ENCODE data around the gene DEFB129.
A peak's percentile ranks its signal among the peaks of the same experiment; 100 is the strongest.

The DEFB129 gene

GRCh38 chr20:263701-264100, 36.6 kb downstream of the DEFB129 start:
- Histone ChIP-seq H3K27ac (ENCODE audit: insufficient read depth in 1 of 2, low read depth in 1 of 2, low read length in 2 of 2, poor library complexity in 1 of 2, severe bottlenecking in 2 of 2) (no peak overlapping the region), H3K9me3 (ENCODE audit: control extremely low read depth in 1 of 5, control insufficient read depth in 4 of 5, insufficient read depth in 2 of 5, low read depth in 1 of 5, low read length in 4 of 5) (no peaks in the 10 kb centered on the region), H3K27me3 (replicated peaks in 2 of 5; ENCODE audit: control insufficient read depth in 4 of 5, insufficient read depth in 5 of 5, low read length in 4 of 5) (no peaks in the 10 kb centered on the region), H3K36me3 (ENCODE audit: control insufficient read depth in 4 of 4, insufficient read depth in 4 of 4, low read length in 3 of 4) (no peaks in the 10 kb centered on the region), H3K4me1 (ENCODE audit: control extremely low read depth in 1 of 4, control insufficient read depth in 4 of 4, insufficient read depth in 4 of 4, low read length in 3 of 4) (peaks cover 0 to 12% (median 5%) of the 10 kb centered on the region in 4 experiments), H3K4me3 (ENCODE audit: control insufficient read depth in 1 of 7, extremely low read depth in 1 of 7, insufficient read depth in 4 of 7, low read depth in 2 of 7, low read length in 6 of 7) (no peak overlapping the region)
- ChIA-PET CTCF (interaction anchor here (0.9 to 5.9 kb wide), 5 partner anchors 9 to 52 kb away, joined by 3 to 35 read pairs (median 27); no protein-coding TSS in a partner anchor), POLR2A (no interaction called here)
- DNase-seq, result no peak
- 97% methylated on average over 12 of the region's 13 CpGs for WGBS (ENCODE audit: insufficient coverage)

- Histone ChIP-seq H3K36me3 (ENCODE audit: control insufficient read depth in 4 of 4, insufficient read depth in 4 of 4, low read length in 3 of 4) (peaks cover 0 to 6% (median 3%) of the 10 kb centered on the region in 4 experiments), H3K27ac (ENCODE audit: insufficient read depth in 1 of 2, low read depth in 1 of 2, low read length in 2 of 2, poor library complexity in 1 of 2, severe bottlenecking in 2 of 2) (no peak overlapping the region), H3K27me3 (replicated peaks in 2 of 5; ENCODE audit: control insufficient read depth in 4 of 5, insufficient read depth in 5 of 5, low read length in 4 of 5) (no peaks in the 10 kb centered on the region), H3K4me1 (ENCODE audit: control extremely low read depth in 1 of 4, control insufficient read depth in 4 of 4, insufficient read depth in 4 of 4, low read length in 3 of 4) (peaks cover 0 to 7% (median 5%) of the 10 kb centered on the region in 4 experiments), H3K4me3 (ENCODE audit: control insufficient read depth in 1 of 7, extremely low read depth in 1 of 7, insufficient read depth in 4 of 7, low read depth in 2 of 7, low read length in 6 of 7) (peak overlapping the region; percentile 51 to 89 (median 66)), H3K9me3 (ENCODE audit: control extremely low read depth in 1 of 5, control insufficient read depth in 4 of 5, insufficient read depth in 2 of 5, low read depth in 1 of 5, low read length in 4 of 5) (no peaks in the 10 kb centered on the region)
- ChIA-PET CTCF (interaction anchor here (0.7 to 6.1 kb wide), 26 partner anchors 8 to 78 kb away, joined by 3 to 54 read pairs (median 4); partner anchors contain the start of genes DEFB129 and DEFB132), POLR2A (no interaction called here)
- DNase-seq, result peak; percentile 85 to 91 (median 89)
- WGBS (ENCODE audit: insufficient coverage), result under 1% methylated on average over 34 of the region's 43 CpGs
Measured at GRCh38 chr20:266596-267562, 39.8 kb downstream of the DEFB129 start.

GRCh38 chr20:270517-270916, 43.5 kb downstream of the DEFB129 start:
- no peak overlapping the region for H3K4me3 ChIP-seq (ENCODE audit: control insufficient read depth in 1 of 7, extremely low read depth in 1 of 7, insufficient read depth in 4 of 7, low read depth in 2 of 7, low read length in 6 of 7)
- no peaks in the 10 kb centered on the region for H3K27me3 ChIP-seq (replicated peaks in 2 of 5; ENCODE audit: control insufficient read depth in 4 of 5, insufficient read depth in 5 of 5, low read length in 4 of 5)
- no peaks in the 10 kb centered on the region for H3K9me3 ChIP-seq (ENCODE audit: control extremely low read depth in 1 of 5, control insufficient read depth in 4 of 5, insufficient read depth in 2 of 5, low read depth in 1 of 5, low read length in 4 of 5)
- peaks cover 0 to 7% (median 5%) of the 10 kb centered on the region in 4 experiments for H3K4me1 ChIP-seq (ENCODE audit: control extremely low read depth in 1 of 4, control insufficient read depth in 4 of 4, insufficient read depth in 4 of 4, low read length in 3 of 4)
- DNase-seq, result no peak
- H3K36me3 ChIP-seq (ENCODE audit: control insufficient read depth in 4 of 4, insufficient read depth in 4 of 4, low read length in 3 of 4), result peaks cover 0 to 17% (median 8%) of the 10 kb centered on the region in 4 experiments
- 92% methylated on average over 4 of the region's 5 CpGs for WGBS (ENCODE audit: insufficient coverage)
- POLR2A ChIA-PET, result no interaction called here
- CTCF ChIA-PET, result interaction anchor here (0.9 to 6.1 kb wide), 3 partner anchors 12 to 60 kb away, joined by 3 to 54 read pairs (median 28); no protein-coding TSS in a partner anchor
- H3K27ac ChIP-seq (ENCODE audit: insufficient read depth in 1 of 2, low read depth in 1 of 2, low read length in 2 of 2, poor library complexity in 1 of 2, severe bottlenecking in 2 of 2), result no peak overlapping the region

DNA sequence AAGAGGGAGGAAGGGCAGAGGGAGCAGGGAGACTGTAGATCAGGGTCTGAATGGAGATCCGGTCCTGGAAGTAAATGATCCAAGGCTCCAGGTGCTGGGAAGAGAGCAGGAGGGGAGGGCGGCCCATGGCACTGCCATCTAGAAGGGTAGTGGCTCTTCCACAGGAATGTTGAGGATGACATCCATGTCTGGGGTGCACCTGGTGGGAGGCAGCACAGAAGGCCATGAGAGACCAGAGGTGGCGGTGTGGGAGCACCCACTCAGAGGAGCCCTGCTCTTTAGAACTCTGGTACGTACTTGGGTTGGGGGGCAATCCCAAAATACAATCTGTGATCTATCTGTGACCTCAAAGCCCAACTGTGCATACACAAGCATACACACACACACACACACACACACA, 44.0 kb downstream of the DEFB129 start:
- CTCF ChIA-PET, result interaction anchor here (0.9 kb wide), 1 partner anchor 11 kb away, joined by 3 read pairs; no protein-coding TSS in a partner anchor

GRCh38 chr20:271528-271927, 44.5 kb downstream of the DEFB129 start:
- no peak overlapping the region for H3K4me3 ChIP-seq (ENCODE audit: control insufficient read depth in 1 of 7, extremely low read depth in 1 of 7, insufficient read depth in 4 of 7, low read depth in 2 of 7, low read length in 6 of 7)
- H3K9me3 ChIP-seq (ENCODE audit: control extremely low read depth in 1 of 5, control insufficient read depth in 4 of 5, insufficient read depth in 2 of 5, low read depth in 1 of 5, low read length in 4 of 5), result no peaks in the 10 kb centered on the region
- no peak overlapping the region for H3K27ac ChIP-seq (ENCODE audit: insufficient read depth in 1 of 2, low read depth in 1 of 2, low read length in 2 of 2, poor library complexity in 1 of 2, severe bottlenecking in 2 of 2)
- H3K27me3 ChIP-seq (replicated peaks in 2 of 5; ENCODE audit: control insufficient read depth in 4 of 5, insufficient read depth in 5 of 5, low read length in 4 of 5), result no peaks in the 10 kb centered on the region
- peaks cover 4 to 26% (median 17%) of the 10 kb centered on the region in 4 experiments for H3K36me3 ChIP-seq (ENCODE audit: control insufficient read depth in 4 of 4, insufficient read depth in 4 of 4, low read length in 3 of 4)
- ChIA-PET POLR2A (interaction anchor here (0.6 kb wide), 1 partner anchor 52 kb away, joined by 3 read pairs; no protein-coding TSS in a partner anchor), CTCF (interaction anchor here (0.9 kb wide), 1 partner anchor 11 kb away, joined by 3 read pairs; no protein-coding TSS in a partner anchor)
- no peak for DNase-seq
- H3K4me1 ChIP-seq (ENCODE audit: control extremely low read depth in 1 of 4, control insufficient read depth in 4 of 4, insufficient read depth in 4 of 4, low read length in 3 of 4), result peaks cover 0 to 5% (median 3%) of the 10 kb centered on the region in 4 experiments

More for the DNA sequence above, 44.0 kb downstream of the DEFB129 start:
- H3K36me3 ChIP-seq (ENCODE audit: control insufficient read depth in 4 of 4, insufficient read depth in 4 of 4, low read length in 3 of 4), result peaks cover under 1 to 21% (median 12%) of the 10 kb centered on the region in 4 experiments
- DNase-seq, result no peak
- H3K4me1 ChIP-seq (ENCODE audit: control extremely low read depth in 1 of 4, control insufficient read depth in 4 of 4, insufficient read depth in 4 of 4, low read length in 3 of 4), result peaks cover 0 to 7% (median 5%) of the 10 kb centered on the region in 4 experiments
- no peak overlapping the region for H3K4me3 ChIP-seq (ENCODE audit: control insufficient read depth in 1 of 7, extremely low read depth in 1 of 7, insufficient read depth in 4 of 7, low read depth in 2 of 7, low read length in 6 of 7)
- 100% methylated on average over 4 of the region's 4 CpGs for WGBS (ENCODE audit: insufficient coverage)
- H3K9me3 ChIP-seq (ENCODE audit: control extremely low read depth in 1 of 5, control insufficient read depth in 4 of 5, insufficient read depth in 2 of 5, low read depth in 1 of 5, low read length in 4 of 5), result no peaks in the 10 kb centered on the region
- POLR2A ChIA-PET, result interaction anchor here (0.6 kb wide), 1 partner anchor 52 kb away, joined by 3 read pairs; no protein-coding TSS in a partner anchor
- no peak overlapping the region for H3K27ac ChIP-seq (ENCODE audit: insufficient read depth in 1 of 2, low read depth in 1 of 2, low read length in 2 of 2, poor library complexity in 1 of 2, severe bottlenecking in 2 of 2)
- H3K27me3 ChIP-seq (replicated peaks in 2 of 5; ENCODE audit: control insufficient read depth in 4 of 5, insufficient read depth in 5 of 5, low read length in 4 of 5), result no peaks in the 10 kb centered on the region

GRCh38 chr20:272718-273117, 45.7 kb downstream of the DEFB129 start:
- ChIA-PET POLR2A (no interaction called here), CTCF (no interaction called here)
- H3K36me3 ChIP-seq (ENCODE audit: control insufficient read depth in 4 of 4, insufficient read depth in 4 of 4, low read length in 3 of 4), result peaks cover 7 to 37% (median 28%) of the 10 kb centered on the region in 4 experiments
- H3K4me1 ChIP-seq (ENCODE audit: control extremely low read depth in 1 of 4, control insufficient read depth in 4 of 4, insufficient read depth in 4 of 4, low read length in 3 of 4), result no peaks in the 10 kb centered on the region
- H3K4me3 ChIP-seq (ENCODE audit: control insufficient read depth in 1 of 7, extremely low read depth in 1 of 7, insufficient read depth in 4 of 7, low read depth in 2 of 7, low read length in 6 of 7), result no peak overlapping the region
- no peaks in the 10 kb centered on the region for H3K9me3 ChIP-seq (ENCODE audit: control extremely low read depth in 1 of 5, control insufficient read depth in 4 of 5, insufficient read depth in 2 of 5, low read depth in 1 of 5, low read length in 4 of 5)
- no peak overlapping the region for H3K27ac ChIP-seq (ENCODE audit: insufficient read depth in 1 of 2, low read depth in 1 of 2, low read length in 2 of 2, poor library complexity in 1 of 2, severe bottlenecking in 2 of 2)
- no peak for DNase-seq
- no peaks in the 10 kb centered on the region for H3K27me3 ChIP-seq (replicated peaks in 2 of 5; ENCODE audit: control insufficient read depth in 4 of 5, insufficient read depth in 5 of 5, low read length in 4 of 5)

DNA sequence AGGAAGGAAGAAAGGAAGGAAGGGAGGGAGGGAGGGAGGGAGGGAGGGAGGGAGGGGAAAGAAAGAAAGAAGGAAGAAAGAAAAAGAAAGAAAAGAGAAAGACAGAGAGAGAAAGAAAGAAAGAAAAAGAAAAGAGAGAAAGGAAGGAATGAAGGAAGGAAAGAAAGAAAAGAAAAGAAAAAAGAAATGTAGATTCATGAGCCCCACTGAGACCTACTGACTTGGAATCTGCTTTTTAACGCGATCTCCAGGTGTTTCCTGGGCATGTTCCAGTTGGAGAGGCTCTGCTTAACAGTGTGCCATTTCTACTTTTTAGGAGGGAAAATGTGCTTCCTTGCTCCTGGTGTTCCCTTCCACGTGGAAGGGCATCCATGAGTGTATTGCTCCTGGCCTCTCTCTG, 46.8 kb downstream of the DEFB129 start:
- ChIA-PET POLR2A (no interaction called here), CTCF (no interaction called here)
- Histone ChIP-seq H3K36me3 (ENCODE audit: control insufficient read depth in 4 of 4, insufficient read depth in 4 of 4, low read length in 3 of 4) (peaks cover 10 to 47% (median 37%) of the 10 kb centered on the region in 4 experiments), H3K27me3 (replicated peaks in 2 of 5; ENCODE audit: control insufficient read depth in 4 of 5, insufficient read depth in 5 of 5, low read length in 4 of 5) (no peaks in the 10 kb centered on the region), H3K27ac (ENCODE audit: insufficient read depth in 1 of 2, low read depth in 1 of 2, low read length in 2 of 2, poor library complexity in 1 of 2, severe bottlenecking in 2 of 2) (no peak overlapping the region), H3K9me3 (ENCODE audit: control extremely low read depth in 1 of 5, control insufficient read depth in 4 of 5, insufficient read depth in 2 of 5, low read depth in 1 of 5, low read length in 4 of 5) (no peaks in the 10 kb centered on the region), H3K4me1 (ENCODE audit: control extremely low read depth in 1 of 4, control insufficient read depth in 4 of 4, insufficient read depth in 4 of 4, low read length in 3 of 4) (no peaks in the 10 kb centered on the region), H3K4me3 (ENCODE audit: control insufficient read depth in 1 of 7, extremely low read depth in 1 of 7, insufficient read depth in 4 of 7, low read depth in 2 of 7, low read length in 6 of 7) (no peak overlapping the region)
- 44% methylated on average over 2 of the region's 3 CpGs for WGBS (ENCODE audit: insufficient coverage)
- DNase-seq, result no peak
